HFFc6 (cell line): ENCODE data around the gene TPBGL. TPM values are rescaled to one million over a fixed set of nuclear protein-coding genes. Genes with fewer than 3 reads are reported as not detected.

ENCODE experiments used
- DNase-seq: peaks from one replicate; pipeline ENCODE4 v3.0.0-alpha.2; 2018
- H3K27ac Mint-ChIP-seq: 2 replicates; pipeline ENCODE4 v1.8.0; 2020; ENCODE audit warnings: mild to moderate bottlenecking, mixed read lengths
- H3K27me3 Mint-ChIP-seq: 2 replicates; pipeline ENCODE4 v1.8.0; 2021; ENCODE audit warnings: mild to moderate bottlenecking, moderate library complexity, mixed read lengths; ENCODE audit not compliant: insufficient read depth
- H3K36me3 Mint-ChIP-seq: 2 replicates; pipeline ENCODE4 v1.8.0; 2021; ENCODE audit warnings: low read depth, mixed read lengths
- H3K4me1 Mint-ChIP-seq: 2 replicates; pipeline ENCODE4 v1.8.0; 2020; ENCODE audit warnings: low read depth, mixed read lengths
- H3K4me3 Mint-ChIP-seq: 2 replicates; pipeline ENCODE4 v1.8.0; 2020; ENCODE audit warnings: mild to moderate bottlenecking, moderate library complexity, mixed read lengths
- H3K9me3 Mint-ChIP-seq: 2 replicates; pipeline ENCODE4 v1.8.0; 2020; ENCODE audit warnings: mild to moderate bottlenecking, mixed read lengths
- total RNA-seq, 6 experiments: library from RNA; stranded (reverse); fragmentation: NEBNext Ultra II Directional; extraction: Animal tissue kit (Norgen Biotek cat#: 25700); gene quantifications; 2 replicates in 1 of 6; 3 replicates in 5 of 6; pipeline ENCODE4 v1.2.3, GENCODE V29; 2021
- TF ChIP-seq, protein P1 (sequence below): fragments of 200-600 bp; sonication (generic); IDR thresholded peaks from 2 replicates; pipeline ENCODE4 v1.5.0; 2021; ENCODE audit warnings: antibody characterized with exemption, mild to moderate bottlenecking

The TPBGL gene
- total RNA-seq, 6 experiments from 2014 or later, result not detected

DNA sequence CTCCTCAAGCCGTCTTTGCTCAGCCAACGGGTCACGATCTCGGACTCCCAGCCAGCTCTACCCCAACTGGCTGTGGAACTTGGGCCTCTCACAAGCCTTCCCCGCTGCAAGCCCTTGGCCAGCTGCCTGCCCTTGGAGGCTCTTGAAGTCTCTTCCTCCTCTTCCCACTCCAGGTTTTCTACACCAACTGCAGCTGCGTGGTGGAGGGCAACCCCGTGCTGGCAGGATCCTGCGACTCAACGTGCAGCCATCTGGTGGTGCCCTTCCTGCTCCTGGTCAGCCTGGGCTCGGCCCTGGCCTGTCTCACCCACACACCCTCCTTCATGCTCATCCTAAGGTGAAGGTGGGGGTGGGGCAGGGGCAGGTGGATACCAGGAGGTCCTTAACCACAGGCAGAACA, 40.5 kb upstream of the TPBGL start:
- no peak overlapping the region for H3K27ac Mint-ChIP-seq
- H3K36me3 Mint-ChIP-seq, result no peaks in the 10 kb centered on the region
- H3K9me3 Mint-ChIP-seq, result no peaks in the 10 kb centered on the region
- no peak for DNase-seq
- H3K4me1 Mint-ChIP-seq, result no peaks in the 10 kb centered on the region
- TF ChIP-seq, protein P1, sequence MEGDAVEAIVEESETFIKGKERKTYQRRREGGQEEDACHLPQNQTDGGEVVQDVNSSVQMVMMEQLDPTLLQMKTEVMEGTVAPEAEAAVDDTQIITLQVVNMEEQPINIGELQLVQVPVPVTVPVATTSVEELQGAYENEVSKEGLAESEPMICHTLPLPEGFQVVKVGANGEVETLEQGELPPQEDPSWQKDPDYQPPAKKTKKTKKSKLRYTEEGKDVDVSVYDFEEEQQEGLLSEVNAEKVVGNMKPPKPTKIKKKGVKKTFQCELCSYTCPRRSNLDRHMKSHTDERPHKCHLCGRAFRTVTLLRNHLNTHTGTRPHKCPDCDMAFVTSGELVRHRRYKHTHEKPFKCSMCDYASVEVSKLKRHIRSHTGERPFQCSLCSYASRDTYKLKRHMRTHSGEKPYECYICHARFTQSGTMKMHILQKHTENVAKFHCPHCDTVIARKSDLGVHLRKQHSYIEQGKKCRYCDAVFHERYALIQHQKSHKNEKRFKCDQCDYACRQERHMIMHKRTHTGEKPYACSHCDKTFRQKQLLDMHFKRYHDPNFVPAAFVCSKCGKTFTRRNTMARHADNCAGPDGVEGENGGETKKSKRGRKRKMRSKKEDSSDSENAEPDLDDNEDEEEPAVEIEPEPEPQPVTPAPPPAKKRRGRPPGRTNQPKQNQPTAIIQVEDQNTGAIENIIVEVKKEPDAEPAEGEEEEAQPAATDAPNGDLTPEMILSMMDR, result no peak
- peaks cover 46% of the 10 kb centered on the region for H3K27me3 Mint-ChIP-seq
- H3K4me3 Mint-ChIP-seq, result no peak overlapping the region

DNA sequence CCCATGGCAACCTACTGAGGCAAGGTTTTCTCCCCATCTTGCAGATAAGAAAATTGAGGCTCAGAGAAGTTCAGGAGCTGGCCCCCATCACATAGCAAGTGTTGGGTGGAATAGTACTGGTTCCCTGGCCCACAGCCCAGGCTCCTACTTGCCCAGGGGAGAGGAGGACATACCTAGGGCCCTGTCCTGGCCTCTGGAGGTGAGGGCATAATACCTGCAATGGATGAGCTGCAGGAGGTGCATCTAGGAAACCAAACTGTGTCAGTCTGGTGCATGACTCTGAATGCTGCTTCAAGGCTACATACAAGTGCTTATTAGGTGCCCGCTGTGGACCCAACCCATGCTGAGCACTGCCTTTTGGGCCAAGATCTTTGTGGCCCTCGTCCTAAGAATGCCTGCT, 40.0 kb upstream of the TPBGL start:
- H3K36me3 Mint-ChIP-seq, result no peaks in the 10 kb centered on the region
- TF ChIP-seq, protein P1, result no peak
- no peaks in the 10 kb centered on the region for H3K4me1 Mint-ChIP-seq
- peaks cover 42% of the 10 kb centered on the region for H3K27me3 Mint-ChIP-seq
- H3K9me3 Mint-ChIP-seq, result no peaks in the 10 kb centered on the region
- DNase-seq, result no peak
- H3K4me3 Mint-ChIP-seq, result no peak overlapping the region
- H3K27ac Mint-ChIP-seq, result no peak overlapping the region

DNA sequence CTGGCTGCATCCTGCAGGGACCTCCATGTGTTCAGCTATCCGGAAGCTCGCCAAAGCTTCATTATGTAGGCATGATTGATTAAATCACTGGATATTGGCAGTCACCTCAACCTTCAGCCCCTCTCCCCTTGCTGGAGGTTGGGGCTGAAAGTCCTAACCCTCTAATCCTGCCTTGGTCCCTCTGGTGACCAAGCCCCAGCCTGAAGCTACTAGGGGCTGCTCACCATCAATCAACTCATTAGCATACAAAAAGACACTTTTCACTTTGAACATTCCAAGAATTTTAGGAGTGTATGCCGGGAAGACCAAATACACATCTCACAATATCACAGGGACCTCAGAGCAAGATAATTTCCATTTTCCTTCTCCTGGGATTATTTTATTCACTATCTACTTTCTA, 38.8 kb upstream of the TPBGL start:
- DNase-seq, result no peak
- Mint-ChIP-seq H3K27ac (no peak overlapping the region), H3K9me3 (no peaks in the 10 kb centered on the region), H3K36me3 (no peaks in the 10 kb centered on the region), H3K27me3 (peaks cover 40% of the 10 kb centered on the region), H3K4me1 (no peaks in the 10 kb centered on the region), H3K4me3 (no peak overlapping the region)
- TF ChIP-seq, protein P1, result no peak

DNA sequence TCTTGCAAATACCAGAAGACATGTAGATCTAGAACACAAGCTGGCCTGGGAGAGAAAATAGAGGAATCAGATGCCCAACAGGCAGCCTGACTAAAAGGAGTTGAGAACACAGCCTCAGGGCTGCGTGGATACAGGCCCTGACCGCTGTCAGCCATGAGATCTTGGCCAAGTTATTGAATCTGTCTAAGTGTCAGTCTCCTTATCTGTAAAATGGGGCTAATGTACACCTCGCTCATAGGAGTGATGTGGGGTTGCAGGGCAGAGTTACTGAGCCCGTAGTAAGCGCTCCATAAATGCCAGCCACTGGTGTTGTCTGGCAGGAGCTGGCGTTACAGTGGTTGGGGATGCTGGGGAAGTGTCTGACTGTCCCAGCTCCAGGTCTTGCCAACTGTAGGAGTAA, 38.4 kb upstream of the TPBGL start:
- Mint-ChIP-seq H3K27me3 (peaks cover 42% of the 10 kb centered on the region), H3K36me3 (no peaks in the 10 kb centered on the region), H3K4me3 (no peak overlapping the region), H3K4me1 (no peaks in the 10 kb centered on the region), H3K27ac (no peak overlapping the region), H3K9me3 (no peaks in the 10 kb centered on the region)
- DNase-seq, result no peak
- TF ChIP-seq, protein P1, result no peak

DNA sequence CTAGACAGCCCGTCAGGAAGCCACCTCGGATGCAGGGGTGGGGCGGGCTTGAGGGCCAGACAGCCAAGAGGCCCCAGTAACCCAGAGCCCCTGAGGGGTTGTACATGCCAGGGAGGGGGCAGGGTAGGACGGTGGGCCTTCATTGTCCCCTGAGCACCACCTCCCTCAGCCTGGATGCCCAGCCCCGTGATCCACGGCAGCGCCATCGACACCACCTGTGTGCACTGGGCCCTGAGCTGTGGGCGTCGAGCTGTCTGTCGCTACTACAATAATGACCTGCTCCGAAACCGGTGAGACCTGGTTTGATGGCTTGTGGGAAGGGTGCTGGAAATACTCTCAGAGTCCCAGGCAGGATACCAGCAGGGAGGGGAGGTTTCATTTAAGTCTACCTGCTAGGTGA, 37.4 kb upstream of the TPBGL start:
- no peak overlapping the region for H3K4me3 Mint-ChIP-seq
- H3K27me3 Mint-ChIP-seq, result peaks cover 39% of the 10 kb centered on the region
- TF ChIP-seq, protein P1, result no peak
- no peaks in the 10 kb centered on the region for H3K36me3 Mint-ChIP-seq
- H3K4me1 Mint-ChIP-seq, result no peaks in the 10 kb centered on the region
- DNase-seq, result no peak
- H3K27ac Mint-ChIP-seq, result no peak overlapping the region
- H3K9me3 Mint-ChIP-seq, result no peaks in the 10 kb centered on the region

DNA sequence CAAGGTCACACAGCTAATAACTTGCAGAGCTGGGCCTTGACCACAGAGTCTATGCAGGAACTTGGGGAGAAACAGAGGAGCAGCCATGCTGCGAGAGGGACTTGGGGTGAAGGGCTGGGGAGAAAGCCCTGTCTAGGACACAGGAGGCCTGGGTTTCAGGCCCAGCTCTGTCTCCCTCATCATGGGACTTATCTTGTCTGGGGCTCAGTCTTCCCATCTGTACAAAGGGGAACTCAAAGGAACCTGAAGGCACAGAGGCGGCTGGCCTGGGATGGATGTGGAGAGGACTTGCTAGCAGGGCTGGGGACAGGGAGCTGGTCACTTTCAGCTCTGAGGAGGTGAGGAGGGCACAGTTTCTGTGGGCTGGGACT, 36.9 kb upstream of the TPBGL start:
- H3K4me1 Mint-ChIP-seq, result no peaks in the 10 kb centered on the region
- TF ChIP-seq, protein P1, result no peak
- H3K4me3 Mint-ChIP-seq, result no peak overlapping the region
- no peak overlapping the region for H3K27ac Mint-ChIP-seq
- H3K27me3 Mint-ChIP-seq, result peaks cover 38% of the 10 kb centered on the region
- no peak for DNase-seq
- H3K36me3 Mint-ChIP-seq, result no peaks in the 10 kb centered on the region
- no peaks in the 10 kb centered on the region for H3K9me3 Mint-ChIP-seq
